Trophoblast cell (in vitro differentiated cells and primary cell): ENCODE data around the gene DCAF8.

Experiments
- DNase-seq, 2 donors: peaks; one replicate each; pipeline ENCODE4 v3.0.0-alpha.2; 2016
- H2AFZ ChIP-seq: 2 replicates; pipeline ENCODE4 v1.6.1; 2013; ENCODE audit warnings: low read length, moderate library complexity, mild to moderate bottlenecking; ENCODE audit not compliant: insufficient read depth, poor library complexity
- H2AK5ac ChIP-seq: 2 replicates; pipeline ENCODE4 v1.6.1; 2013; ENCODE audit warnings: mild to moderate bottlenecking, low read length
- H2BK120ac ChIP-seq: 2 replicates; pipeline ENCODE4 v1.6.1; 2013; ENCODE audit warnings: low read length, mild to moderate bottlenecking, moderate library complexity; ENCODE audit not compliant: insufficient read depth, poor library complexity
- H2BK12ac ChIP-seq: 2 replicates; pipeline ENCODE4 v1.6.1; 2013; ENCODE audit warnings: mild to moderate bottlenecking, low read length, moderate library complexity
- H2BK5ac ChIP-seq: 2 replicates; pipeline ENCODE4 v1.6.1; 2013; ENCODE audit warnings: low read length, low read depth, moderate library complexity, mild to moderate bottlenecking; ENCODE audit not compliant: poor library complexity
- H3K14ac ChIP-seq: 2 replicates; pipeline ENCODE4 v1.6.1; 2013; ENCODE audit warnings: mild to moderate bottlenecking, low read length
- H3K18ac ChIP-seq: 2 replicates; pipeline ENCODE4 v1.6.1; 2013; ENCODE audit warnings: mild to moderate bottlenecking, low read length
- H3K23ac ChIP-seq: 2 replicates; pipeline ENCODE4 v1.6.1; 2013; ENCODE audit warnings: low read length
- H3K27ac ChIP-seq: 2 replicates; pipeline ENCODE4 v1.5.1; 2013; ENCODE audit warnings: low read depth, mild to moderate bottlenecking, inconsistent platforms, low read length, moderate library complexity
- H3K27me3 ChIP-seq: 2 replicates; pipeline ENCODE4 v1.6.1; 2013; ENCODE audit warnings: inconsistent platforms, mild to moderate bottlenecking, low read length, moderate library complexity; ENCODE audit not compliant: insufficient read depth
- H3K36me3 ChIP-seq, 2 experiments: 1 replicate in 1 of 2; 2 replicates in 1 of 2; pipeline ENCODE4 v1.6.1; 2013; ENCODE audit warnings: low read length in 2 of 2, mild to moderate bottlenecking in 2 of 2, moderate library complexity in 1 of 2; ENCODE audit not compliant: insufficient read depth in 2 of 2, control insufficient read depth in 1 of 2
- H3K4ac ChIP-seq: 2 replicates; pipeline ENCODE4 v1.6.1; 2013; ENCODE audit warnings: low read depth, mild to moderate bottlenecking, low read length, moderate library complexity
- H3K4me1 ChIP-seq, 2 experiments: 1 replicate in 1 of 2; 2 replicates in 1 of 2; pipeline ENCODE4 v1.6.1; 2013; ENCODE audit warnings: low read length in 2 of 2, mild to moderate bottlenecking in 2 of 2, moderate library complexity in 1 of 2; ENCODE audit not compliant: insufficient read depth in 2 of 2, control insufficient read depth in 1 of 2
- H3K4me2 ChIP-seq: 2 replicates; pipeline ENCODE4 v1.6.1; 2013; ENCODE audit warnings: inconsistent platforms, mild to moderate bottlenecking, low read length, moderate library complexity
- H3K4me3 ChIP-seq: 2 replicates; pipeline ENCODE4 v1.5.1; 2013; ENCODE audit warnings: mild to moderate bottlenecking, low read depth, low read length, inconsistent platforms
- H3K79me1 ChIP-seq: one replicate; pipeline ENCODE4 v1.6.1; 2013; ENCODE audit warnings: low read length
- H3K79me2 ChIP-seq: 2 replicates; pipeline ENCODE4 v1.6.1; 2013; ENCODE audit warnings: low read length, mild to moderate bottlenecking; ENCODE audit not compliant: control insufficient read depth, insufficient read depth, poor library complexity
- H3K9ac ChIP-seq: 2 replicates; pipeline ENCODE4 v1.6.1; 2013; ENCODE audit warnings: mild to moderate bottlenecking, low read length
- H3K9me3 ChIP-seq: 2 replicates; pipeline ENCODE4 v1.6.1; 2013; ENCODE audit warnings: low read depth, mild to moderate bottlenecking, control low read depth, inconsistent platforms, low read length; ENCODE audit not compliant: insufficient read depth
- H4K12ac ChIP-seq: 2 replicates; pipeline ENCODE4 v1.6.1; 2013; ENCODE audit warnings: low read depth, mild to moderate bottlenecking, low read length, moderate library complexity
- H4K8ac ChIP-seq: 2 replicates; pipeline ENCODE4 v1.6.1; 2013; ENCODE audit warnings: low read depth, mild to moderate bottlenecking, low read length, moderate library complexity
- H4K91ac ChIP-seq: one replicate; pipeline ENCODE4 v1.6.1; 2013; ENCODE audit warnings: low read depth, mild to moderate bottlenecking, low read length, moderate library complexity
- WGBS: extraction: QIAGEN DNeasy Blood & Tissue Kit; methylation state at CpG from one replicate; pipeline ENCODE4 v1.1.7; 2013; ENCODE audit warnings: missing lambda C conversion rate; ENCODE audit not compliant: insufficient read length, insufficient coverage; ENCODE audit errors: extremely low coverage; 5-methylcytosine and 5-hydroxymethylcytosine counted together

The DCAF8 gene

GRCh38 chr1:160255781-160256300 is 6.5 kb downstream of the DCAF8 start:
- no peak overlapping the region for H4K12ac ChIP-seq
- H3K4me3 ChIP-seq = no peak overlapping the region
- no peak for DNase-seq
- H2AK5ac ChIP-seq = no peak overlapping the region
- no CpG with 5 or more reads among the region's 4 CpGs for WGBS
- no peak overlapping the region for H2BK5ac ChIP-seq
- no peaks in the 10 kb centered on the region for H3K27me3 ChIP-seq
- H3K4ac ChIP-seq = no peak overlapping the region
- no peak overlapping the region for H4K91ac ChIP-seq
- no peak overlapping the region for H3K14ac ChIP-seq
- peaks cover 7 to 9% of the 10 kb centered on the region in 2 experiments for H3K36me3 ChIP-seq
- no peaks in the 10 kb centered on the region for H3K9me3 ChIP-seq
- H3K79me2 ChIP-seq = no peaks in the 10 kb centered on the region
- H2BK12ac ChIP-seq = no peak overlapping the region
- no peak overlapping the region for H2BK120ac ChIP-seq
- no peak overlapping the region for H3K27ac ChIP-seq
- H3K4me1 ChIP-seq = no peaks in the 10 kb centered on the region
- H3K18ac ChIP-seq = no peak overlapping the region
- H3K4me2 ChIP-seq = no peak overlapping the region
- H2AFZ ChIP-seq = no peak overlapping the region
- H3K9ac ChIP-seq = no peak overlapping the region
- H3K79me1 ChIP-seq = no peaks in the 10 kb centered on the region
- no peak overlapping the region for H3K23ac ChIP-seq
- H4K8ac ChIP-seq = no peak overlapping the region

GRCh38 chr1:160251687-160252526 is 10.4 kb downstream of the DCAF8 start:
- Histone ChIP-seq H4K91ac (no peak overlapping the region), H2BK12ac (no peak overlapping the region)
- no CpG with 5 or more reads among the region's 5 CpGs for WGBS

GRCh38 chr1:160251011-160251410 is 11.3 kb downstream of the DCAF8 start:
- Histone ChIP-seq H3K4me1 (no peaks in the 10 kb centered on the region), H3K9me3 (no peaks in the 10 kb centered on the region), H2BK5ac (no peak overlapping the region), H3K4me2 (no peak overlapping the region), H3K9ac (no peak overlapping the region), H3K4ac (no peak overlapping the region), H2BK12ac (no peak overlapping the region), H4K12ac (no peak overlapping the region), H3K79me1 (no peaks in the 10 kb centered on the region), H3K36me3 (peaks cover 7 to 11% of the 10 kb centered on the region in 2 experiments), H4K91ac (no peak overlapping the region), H3K79me2 (no peaks in the 10 kb centered on the region), H3K14ac (no peak overlapping the region), H3K27ac (no peak overlapping the region), H3K18ac (no peak overlapping the region), H3K4me3 (no peak overlapping the region), H2AFZ (no peak overlapping the region), H3K23ac (no peak overlapping the region), H3K27me3 (no peaks in the 10 kb centered on the region), H2AK5ac (no peak overlapping the region), H2BK120ac (no peak overlapping the region), H4K8ac (no peak overlapping the region)
- no peak for DNase-seq

More at GRCh38 chr1:160251687-160252526, 10.4 kb downstream of the DCAF8 start:
- Histone ChIP-seq H3K79me2 (no peaks in the 10 kb centered on the region), H3K79me1 (no peaks in the 10 kb centered on the region), H3K27ac (no peak overlapping the region), H3K9me3 (no peaks in the 10 kb centered on the region), H4K8ac (no peak overlapping the region), H2BK120ac (no peak overlapping the region), H3K9ac (no peak overlapping the region), H3K36me3 (peaks cover 7 to 11% of the 10 kb centered on the region in 2 experiments), H3K18ac (no peak overlapping the region), H3K14ac (no peak overlapping the region), H2AFZ (no peak overlapping the region), H2AK5ac (no peak overlapping the region), H4K12ac (no peak overlapping the region), H2BK5ac (no peak overlapping the region), H3K4ac (no peak overlapping the region), H3K4me1 (no peaks in the 10 kb centered on the region), H3K4me2 (no peak overlapping the region), H3K27me3 (no peaks in the 10 kb centered on the region), H3K23ac (no peak overlapping the region), H3K4me3 (no peak overlapping the region)
- peak; percentile 57 to 85 for DNase-seq

- H3K27ac ChIP-seq = no peak overlapping the region
- no CpG with 5 or more reads among the region's 1 CpG for WGBS
- no peak overlapping the region for H2BK5ac ChIP-seq
- no peak for DNase-seq
- H3K4me3 ChIP-seq = no peak overlapping the region
- no peak overlapping the region for H3K4me2 ChIP-seq
- H2AFZ ChIP-seq = no peak overlapping the region
- H3K79me1 ChIP-seq = no peaks in the 10 kb centered on the region
- no peak overlapping the region for H2AK5ac ChIP-seq
- H3K36me3 ChIP-seq = peaks cover 5% of the 10 kb centered on the region in 2 experiments
- no peak overlapping the region for H2BK120ac ChIP-seq
- H3K14ac ChIP-seq = no peak overlapping the region
- no peak overlapping the region for H3K4ac ChIP-seq
- no peak overlapping the region for H3K18ac ChIP-seq
- H3K23ac ChIP-seq = no peak overlapping the region
- H2BK12ac ChIP-seq = no peak overlapping the region
- H3K9me3 ChIP-seq = no peaks in the 10 kb centered on the region
- no peaks in the 10 kb centered on the region for H3K27me3 ChIP-seq
- H3K9ac ChIP-seq = no peak overlapping the region
- H4K8ac ChIP-seq = no peak overlapping the region
- H3K79me2 ChIP-seq = no peaks in the 10 kb centered on the region
- H3K4me1 ChIP-seq = no peaks in the 10 kb centered on the region
- H4K91ac ChIP-seq = no peak overlapping the region
- H4K12ac ChIP-seq = no peak overlapping the region
Observed at GRCh38 chr1:160247053-160247452, 15.3 kb downstream of the DCAF8 start.
